Nucleus accumbens (tissue), 56 donors: Measurements from ENCODE around the gene STX8.
"Not testable (repeated sequence)": the region's sequence is repeated elsewhere in the genome, so short reads cannot be mapped to it uniquely, and the experiment has no call there.

ENCODE experiments used
- DNase-seq, 56 donors: peaks; one replicate each; lab custom pipeline; 2025; lab: John Stamatoyannopoulos, UW

Gene STX8

GRCh38 chr17:9447298-9447697 lies 128.3 kb downstream of the STX8 start:
- not testable (repeated sequence) for DNase-seq

- no peak for DNase-seq
Measured at GRCh38 chr17:9446528-9446927, 129.1 kb downstream of the STX8 start.

- no peak for DNase-seq
Measured at GRCh38 chr17:9445424-9445823, 130.2 kb downstream of the STX8 start.

- DNase-seq = no peak
Measured at GRCh38 chr17:9444687-9445086, 130.9 kb downstream of the STX8 start.

GRCh38 chr17:9443811-9444210 lies 131.8 kb downstream of the STX8 start:
- DNase-seq = no peak

- no peak for DNase-seq
Measured at GRCh38 chr17:9439851-9440250, 135.8 kb downstream of the STX8 start.

GRCh38 chr17:9436630-9437029 lies 139.0 kb downstream of the STX8 start:
- no peak for DNase-seq

GRCh38 chr17:9435165-9435564 lies 140.5 kb downstream of the STX8 start:
- DNase-seq = no peak

GRCh38 chr17:9434642-9435057 lies 141.0 kb downstream of the STX8 start:
- DNase-seq = no peak

GRCh38 chr17:9432934-9433421 lies 142.6 kb downstream of the STX8 start:
- no peak for DNase-seq

GRCh38 chr17:9432134-9432885 lies 143.3 kb downstream of the STX8 start:
- DNase-seq = no peak

- DNase-seq = no peak
Measured at GRCh38 chr17:9431620-9432019, 144.0 kb downstream of the STX8 start.

GRCh38 chr17:9427465-9428315 lies 147.9 kb downstream of the STX8 start:
- no peak for DNase-seq

- DNase-seq = no peak
Measured at GRCh38 chr17:9424071-9424640, 151.5 kb downstream of the STX8 start.

- no peak for DNase-seq
Measured at GRCh38 chr17:9421525-9421924, 154.1 kb downstream of the STX8 start.

GRCh38 chr17:9419932-9420453 lies 155.6 kb downstream of the STX8 start:
- no peak for DNase-seq

- DNase-seq = no peak
Measured at GRCh38 chr17:9414471-9414870, 161.1 kb downstream of the STX8 start.

GRCh38 chr17:9410737-9411136 lies 164.9 kb downstream of the STX8 start:
- no peak for DNase-seq

- no peak for DNase-seq
Measured at GRCh38 chr17:9410301-9410700, 165.3 kb downstream of the STX8 start.

- no peak for DNase-seq
Measured at GRCh38 chr17:9409878-9410277, 165.7 kb downstream of the STX8 start.
